ENCODE data around the gene FRK.

FRK gene

DNA sequence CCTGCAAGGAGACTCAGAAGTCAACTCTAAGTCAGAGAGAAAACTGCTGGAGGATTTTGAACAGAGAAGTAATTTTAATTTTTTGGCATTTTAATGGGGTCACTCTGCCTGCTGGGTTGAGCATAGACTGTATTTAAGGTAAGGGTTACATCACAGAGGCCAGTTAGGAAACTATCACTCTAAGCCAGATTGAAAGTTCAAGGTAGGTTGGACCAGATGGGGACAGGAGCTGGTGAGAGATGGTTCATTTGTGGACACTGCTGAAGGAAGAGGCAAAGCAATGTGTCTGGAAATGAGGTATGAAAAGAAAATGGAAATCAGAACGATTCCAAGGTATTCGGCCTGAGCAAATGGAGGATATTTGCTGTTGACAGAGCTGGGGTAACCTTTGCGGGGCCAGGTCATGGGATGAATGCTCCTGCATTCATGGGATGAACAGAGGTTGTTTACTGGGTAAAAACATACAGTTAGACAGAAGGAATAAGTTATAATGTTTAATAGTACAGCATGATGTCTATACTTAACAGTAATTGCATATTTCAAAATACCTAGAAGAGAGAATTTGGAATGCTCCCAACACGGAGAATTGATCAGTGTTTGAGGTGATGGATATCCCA, 26.9 kb downstream of the FRK start (continued):
- TF ChIP-seq ZNF114 (tag by site-specific recombination; IDR thresholded peaks at IDR 0.05), result no peak
- TF ChIP-seq ZNF645 (tag by site-specific recombination; IDR thresholded peaks at IDR 0.05), result no peak
- no peak for TF ChIP-seq ZNF133 (tag by site-specific recombination; IDR thresholded peaks at IDR 0.05)
- no peak for TF ChIP-seq ZNF157 (tag by site-specific recombination; IDR thresholded peaks at IDR 0.05)

DNA sequence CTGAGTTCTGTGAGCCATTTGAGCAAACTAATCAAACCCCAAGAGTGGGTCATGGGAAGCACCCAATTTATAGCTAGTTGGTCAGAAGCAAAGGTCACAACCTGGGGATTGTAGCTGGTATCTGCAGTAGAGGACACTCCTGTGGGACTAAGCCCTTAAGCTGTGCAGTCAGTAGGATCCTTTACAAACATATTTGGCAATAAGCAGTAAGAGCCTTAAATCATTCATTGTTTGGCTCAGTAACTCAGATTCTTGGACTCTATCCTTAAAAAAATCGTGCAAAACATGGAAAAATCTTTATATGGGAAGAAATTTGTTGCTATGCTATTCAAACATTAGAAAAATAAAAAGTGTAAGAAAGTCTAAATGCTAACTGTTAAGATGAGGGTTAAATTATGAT, 29.9 kb downstream of the FRK start:
- H3K4me1 ChIP-seq (ENCODE audit: control insufficient read depth, insufficient read depth, low read length), result no peaks in the 10 kb centered on the region
- H3K27ac ChIP-seq (ENCODE audit: extremely low read depth, low read depth, low read length), result no peak overlapping the region
- TF ChIP-seq, protein P1, sequence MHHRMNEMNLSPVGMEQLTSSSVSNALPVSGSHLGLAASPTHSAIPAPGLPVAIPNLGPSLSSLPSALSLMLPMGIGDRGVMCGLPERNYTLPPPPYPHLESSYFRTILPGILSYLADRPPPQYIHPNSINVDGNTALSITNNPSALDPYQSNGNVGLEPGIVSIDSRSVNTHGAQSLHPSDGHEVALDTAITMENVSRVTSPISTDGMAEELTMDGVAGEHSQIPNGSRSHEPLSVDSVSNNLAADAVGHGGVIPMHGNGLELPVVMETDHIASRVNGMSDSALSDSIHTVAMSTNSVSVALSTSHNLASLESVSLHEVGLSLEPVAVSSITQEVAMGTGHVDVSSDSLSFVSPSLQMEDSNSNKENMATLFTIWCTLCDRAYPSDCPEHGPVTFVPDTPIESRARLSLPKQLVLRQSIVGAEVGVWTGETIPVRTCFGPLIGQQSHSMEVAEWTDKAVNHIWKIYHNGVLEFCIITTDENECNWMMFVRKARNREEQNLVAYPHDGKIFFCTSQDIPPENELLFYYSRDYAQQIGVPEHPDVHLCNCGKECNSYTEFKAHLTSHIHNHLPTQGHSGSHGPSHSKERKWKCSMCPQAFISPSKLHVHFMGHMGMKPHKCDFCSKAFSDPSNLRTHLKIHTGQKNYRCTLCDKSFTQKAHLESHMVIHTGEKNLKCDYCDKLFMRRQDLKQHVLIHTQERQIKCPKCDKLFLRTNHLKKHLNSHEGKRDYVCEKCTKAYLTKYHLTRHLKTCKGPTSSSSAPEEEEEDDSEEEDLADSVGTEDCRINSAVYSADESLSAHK (tag by site-specific recombination; IDR thresholded peaks at IDR 0.05), result no peak
- no peak for TF ChIP-seq ZNF513 (tag by site-specific recombination; IDR thresholded peaks at IDR 0.05)
- TF ChIP-seq ZNF658 (tag by site-specific recombination; IDR thresholded peaks at IDR 0.05), result no peak
- TF ChIP-seq ZNF621 (tag by site-specific recombination; IDR thresholded peaks at IDR 0.05), result no peak
- no peak for TF ChIP-seq ZNF2 (tag by site-specific recombination; IDR thresholded peaks at IDR 0.05)
- no peak for TF ChIP-seq ZNF169 (tag by site-specific recombination; IDR thresholded peaks at IDR 0.05)
- TF ChIP-seq, protein P2, sequence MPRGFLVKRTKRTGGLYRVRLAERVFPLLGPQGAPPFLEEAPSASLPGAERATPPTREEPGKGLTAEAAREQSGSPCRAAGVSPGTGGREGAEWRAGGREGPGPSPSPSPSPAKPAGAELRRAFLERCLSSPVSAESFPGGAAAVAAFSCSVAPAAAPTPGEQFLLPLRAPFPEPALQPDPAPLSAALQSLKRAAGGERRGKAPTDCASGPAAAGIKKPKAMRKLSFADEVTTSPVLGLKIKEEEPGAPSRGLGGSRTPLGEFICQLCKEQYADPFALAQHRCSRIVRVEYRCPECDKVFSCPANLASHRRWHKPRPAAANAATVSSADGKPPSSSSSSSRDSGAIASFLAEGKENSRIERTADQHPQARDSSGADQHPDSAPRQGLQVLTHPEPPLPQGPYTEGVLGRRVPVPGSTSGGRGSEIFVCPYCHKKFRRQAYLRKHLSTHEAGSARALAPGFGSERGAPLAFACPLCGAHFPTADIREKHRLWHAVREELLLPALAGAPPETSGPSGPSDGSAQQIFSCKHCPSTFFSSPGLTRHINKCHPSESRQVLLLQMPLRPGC (tag by site-specific recombination; IDR thresholded peaks at IDR 0.05), result no peak
- TF ChIP-seq HOXC10 (CRISPR knock-in tag; IDR thresholded peaks at IDR 0.05), result no peak
- TF ChIP-seq, protein P3, sequence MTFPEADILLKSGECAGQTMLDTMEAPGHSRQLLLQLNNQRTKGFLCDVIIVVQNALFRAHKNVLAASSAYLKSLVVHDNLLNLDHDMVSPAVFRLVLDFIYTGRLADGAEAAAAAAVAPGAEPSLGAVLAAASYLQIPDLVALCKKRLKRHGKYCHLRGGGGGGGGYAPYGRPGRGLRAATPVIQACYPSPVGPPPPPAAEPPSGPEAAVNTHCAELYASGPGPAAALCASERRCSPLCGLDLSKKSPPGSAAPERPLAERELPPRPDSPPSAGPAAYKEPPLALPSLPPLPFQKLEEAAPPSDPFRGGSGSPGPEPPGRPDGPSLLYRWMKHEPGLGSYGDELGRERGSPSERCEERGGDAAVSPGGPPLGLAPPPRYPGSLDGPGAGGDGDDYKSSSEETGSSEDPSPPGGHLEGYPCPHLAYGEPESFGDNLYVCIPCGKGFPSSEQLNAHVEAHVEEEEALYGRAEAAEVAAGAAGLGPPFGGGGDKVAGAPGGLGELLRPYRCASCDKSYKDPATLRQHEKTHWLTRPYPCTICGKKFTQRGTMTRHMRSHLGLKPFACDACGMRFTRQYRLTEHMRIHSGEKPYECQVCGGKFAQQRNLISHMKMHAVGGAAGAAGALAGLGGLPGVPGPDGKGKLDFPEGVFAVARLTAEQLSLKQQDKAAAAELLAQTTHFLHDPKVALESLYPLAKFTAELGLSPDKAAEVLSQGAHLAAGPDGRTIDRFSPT (tag by site-specific recombination; IDR thresholded peaks at IDR 0.05), result no peak
- TF ChIP-seq GLIS2 (tag by site-specific recombination; IDR thresholded peaks at IDR 0.05), result no peak
- TF ChIP-seq, protein P4, sequence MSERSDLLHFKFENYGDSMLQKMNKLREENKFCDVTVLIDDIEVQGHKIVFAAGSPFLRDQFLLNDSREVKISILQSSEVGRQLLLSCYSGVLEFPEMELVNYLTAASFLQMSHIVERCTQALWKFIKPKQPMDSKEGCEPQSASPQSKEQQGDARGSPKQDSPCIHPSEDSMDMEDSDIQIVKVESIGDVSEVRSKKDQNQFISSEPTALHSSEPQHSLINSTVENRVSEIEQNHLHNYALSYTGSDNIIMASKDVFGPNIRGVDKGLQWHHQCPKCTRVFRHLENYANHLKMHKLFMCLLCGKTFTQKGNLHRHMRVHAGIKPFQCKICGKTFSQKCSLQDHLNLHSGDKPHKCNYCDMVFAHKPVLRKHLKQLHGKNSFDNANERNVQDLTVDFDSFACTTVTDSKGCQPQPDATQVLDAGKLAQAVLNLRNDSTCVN (tag by site-specific recombination; optimal IDR thresholded peaks at IDR 0.05), result no peak
- TF ChIP-seq, protein P5, sequence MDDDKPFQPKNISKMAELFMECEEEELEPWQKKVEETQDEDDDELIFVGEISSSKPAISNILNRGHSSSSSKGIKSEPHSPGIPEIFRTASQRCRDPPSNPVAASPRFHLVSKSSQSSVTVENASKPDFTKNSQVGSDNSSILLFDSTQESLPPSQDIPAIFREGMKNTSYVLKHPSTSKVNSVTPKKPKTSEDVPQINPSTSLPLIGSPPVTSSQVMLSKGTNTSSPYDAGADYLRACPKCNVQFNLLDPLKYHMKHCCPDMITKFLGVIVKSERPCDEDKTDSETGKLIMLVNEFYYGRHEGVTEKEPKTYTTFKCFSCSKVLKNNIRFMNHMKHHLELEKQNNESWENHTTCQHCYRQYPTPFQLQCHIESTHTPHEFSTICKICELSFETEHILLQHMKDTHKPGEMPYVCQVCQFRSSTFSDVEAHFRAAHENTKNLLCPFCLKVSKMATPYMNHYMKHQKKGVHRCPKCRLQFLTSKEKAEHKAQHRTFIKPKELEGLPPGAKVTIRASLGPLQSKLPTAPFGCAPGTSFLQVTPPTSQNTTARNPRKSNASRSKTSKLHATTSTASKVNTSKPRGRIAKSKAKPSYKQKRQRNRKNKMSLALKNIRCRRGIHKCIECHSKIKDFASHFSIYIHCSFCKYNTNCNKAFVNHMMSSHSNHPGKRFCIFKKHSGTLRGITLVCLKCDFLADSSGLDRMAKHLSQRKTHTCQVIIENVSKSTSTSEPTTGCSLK (tag by site-specific recombination; IDR thresholded peaks at IDR 0.05), result no peak
- no peak for TF ChIP-seq ZNF530 (tag by site-specific recombination; IDR thresholded peaks at IDR 0.05; ENCODE audit: low read depth)
- H3K36me3 ChIP-seq (ENCODE audit: control insufficient read depth in 2 of 2, insufficient read depth in 1 of 2, low read length in 2 of 2), result no peaks in the 10 kb centered on the region
- CTCF ChIA-PET, result interaction anchor here (0.7 to 1.0 kb wide), 2 partner anchors 22 to 66 kb away, joined by 3 read pairs; no protein-coding TSS in a partner anchor
- POLR2A ChIA-PET, result no interaction called here
- H3K9me3 ChIP-seq (ENCODE audit: control insufficient read depth, insufficient read depth, low read depth, low read length), result no peaks in the 10 kb centered on the region
- H3K4me3 ChIP-seq (ENCODE audit: low read depth, low read length), result no peak overlapping the region

Measured in HEK293 (cell line).